Heart left ventricle (tissue), 13 donors: ENCODE data around the gene CACNB2.

Experiments used
- CTCF ChIP-seq, 12 donors: fragments of 200-600 bp; sonication (generic) in 4 of 12; IDR thresholded peaks; one replicate each; pipeline versions ENCODE4 v1.5.0 to v1.8.0; 2018 to 2022; ENCODE audit warnings: antibody characterized with exemption in 12 of 12, mild to moderate bottlenecking in 5 of 12
- POLR2A ChIP-seq, 2 donors: fragments of 450-650 bp; IDR thresholded peaks; one replicate each; pipeline ENCODE4 v1.6.1; 2017; ENCODE audit warnings: antibody characterized with exemption in 2 of 2, mild to moderate bottlenecking in 2 of 2, moderate library complexity in 2 of 2
- donor health status: ischemic (EF 13 %, LVEDD 7.1; RV severe dilation, severe dysfunction).
- donor health status: DM: no; HTN: yes; CAD: no.
- donor health status: DM: no; HTN: no; CAD: no.
- donor health status: ischemic (EF 25% LVEDD 6.9; RV normal size, moderate dysfunction).
- donor health status: ischemic (EF 25% LVEDD 5.7; RV mildly dilated, moderate dysfunction).
- donor health status: ischemic (EF 35%, LVEDD 5.7; RV mildly dilated, moderate dysfunction).
- donor health status: nonischemic (EF 11% LVEDD 7.7; RV severe dilation, severe dysfunction).
- donor health status: DM: yes; HTN: yes; CAD: no.
- donor health status: PGD.
- donor health status: ischemic (EF 29% LVEDD 5.4; RV normal size, mild dysfunction).
- donor health status: nonischemic (EF 23%, LVEDD 6.1; RV moderate dilation, normal function).

- TF ChIP-seq POLR2A (IDR thresholded peaks at IDR 0.05), result no peak
- no peak for TF ChIP-seq CTCF (IDR thresholded peaks at IDR 0.05)
Measured at GRCh38 chr10:18328941-18329340, 188.7 kb downstream of the CACNB2 start.
